Amygdala (tissue), 56 donors: ENCODE measurements around the gene HDDC3.
"Not testable (repeated sequence)": the region's sequence is repeated elsewhere in the genome, so short reads cannot be mapped to it uniquely, and the experiment has no call there.

Experiments used
- DNase-seq, 56 donors: peaks; one replicate each; lab custom pipeline; 2025; lab: John Stamatoyannopoulos, UW

The HDDC3 gene

GRCh38 chr15:90897131-90897655 lies 35.2 kb downstream of the HDDC3 start:
- not testable (repeated sequence) for DNase-seq

DNA sequence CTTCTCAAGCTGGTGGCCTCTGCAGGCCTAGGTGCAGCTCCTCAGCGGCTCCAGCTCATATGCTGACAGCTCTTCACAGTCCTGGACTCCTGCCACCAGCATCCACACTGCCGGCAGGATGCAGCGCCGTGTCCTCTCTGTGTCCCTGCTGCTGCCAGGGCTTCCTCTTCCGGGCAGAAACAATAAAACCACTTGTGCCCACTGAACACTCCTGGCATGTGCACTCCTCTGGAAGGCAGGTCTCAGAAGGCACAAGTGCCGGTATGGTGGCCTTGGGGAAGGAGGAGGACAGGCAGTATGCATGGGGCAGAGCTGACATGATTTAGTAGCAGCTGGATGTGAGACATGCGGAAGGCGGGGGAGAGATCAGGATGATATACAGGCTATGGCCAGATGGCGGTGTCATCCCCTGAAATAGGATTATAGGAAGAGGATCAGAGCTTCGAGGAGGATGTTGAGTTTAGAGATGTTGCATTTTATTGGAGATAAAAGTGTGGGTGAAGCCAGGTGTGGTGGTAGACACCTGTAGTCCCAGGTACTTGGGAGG lies 36.7 kb downstream of the HDDC3 start:
- peak in 47 of 56 donors; percentile 22 to 85 (median 60) for DNase-seq

GRCh38 chr15:90893175-90894090 lies 38.9 kb downstream of the HDDC3 start:
- DNase-seq, result no peak

- DNase-seq, result no peak
Measured at GRCh38 chr15:90892498-90893174, 39.7 kb downstream of the HDDC3 start.

- DNase-seq, result no peak
Measured at GRCh38 chr15:90892023-90892422, 40.3 kb downstream of the HDDC3 start.

- DNase-seq, result no peak
Measured at GRCh38 chr15:90891346-90891949, 40.9 kb downstream of the HDDC3 start.

- no peak for DNase-seq
Measured at GRCh38 chr15:90890839-90891238, 41.5 kb downstream of the HDDC3 start.

- no peak for DNase-seq
Measured at GRCh38 chr15:90889736-90890456, 42.5 kb downstream of the HDDC3 start.

- DNase-seq, result no peak
Measured at GRCh38 chr15:90889313-90889730, 43.0 kb downstream of the HDDC3 start.

DNA sequence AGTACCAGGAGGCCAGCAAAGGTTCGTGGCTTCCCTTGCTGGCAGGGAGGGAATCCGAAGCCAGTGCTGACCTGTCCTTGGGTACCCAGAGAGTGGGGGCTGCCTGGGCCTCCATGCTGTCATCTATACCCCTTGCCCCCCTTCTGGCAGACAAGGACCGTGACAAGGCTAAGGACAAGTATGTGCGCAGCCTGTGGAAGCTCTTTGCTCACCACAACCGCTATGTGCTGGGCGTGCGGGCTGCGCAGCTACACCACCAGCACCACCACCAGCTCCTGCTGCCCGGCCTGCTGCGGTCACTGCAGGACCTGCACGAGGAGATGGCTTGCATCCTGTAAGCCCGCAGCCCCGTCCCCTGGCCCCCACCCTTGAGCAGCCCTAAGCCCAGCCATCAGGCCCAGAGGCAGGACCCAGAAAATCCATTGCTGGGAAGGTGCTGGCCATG lies 45.3 kb downstream of the HDDC3 start:
- DNase-seq, result no peak

- DNase-seq, result no peak
Measured at GRCh38 chr15:90886291-90886614, 46.1 kb downstream of the HDDC3 start.

DNA sequence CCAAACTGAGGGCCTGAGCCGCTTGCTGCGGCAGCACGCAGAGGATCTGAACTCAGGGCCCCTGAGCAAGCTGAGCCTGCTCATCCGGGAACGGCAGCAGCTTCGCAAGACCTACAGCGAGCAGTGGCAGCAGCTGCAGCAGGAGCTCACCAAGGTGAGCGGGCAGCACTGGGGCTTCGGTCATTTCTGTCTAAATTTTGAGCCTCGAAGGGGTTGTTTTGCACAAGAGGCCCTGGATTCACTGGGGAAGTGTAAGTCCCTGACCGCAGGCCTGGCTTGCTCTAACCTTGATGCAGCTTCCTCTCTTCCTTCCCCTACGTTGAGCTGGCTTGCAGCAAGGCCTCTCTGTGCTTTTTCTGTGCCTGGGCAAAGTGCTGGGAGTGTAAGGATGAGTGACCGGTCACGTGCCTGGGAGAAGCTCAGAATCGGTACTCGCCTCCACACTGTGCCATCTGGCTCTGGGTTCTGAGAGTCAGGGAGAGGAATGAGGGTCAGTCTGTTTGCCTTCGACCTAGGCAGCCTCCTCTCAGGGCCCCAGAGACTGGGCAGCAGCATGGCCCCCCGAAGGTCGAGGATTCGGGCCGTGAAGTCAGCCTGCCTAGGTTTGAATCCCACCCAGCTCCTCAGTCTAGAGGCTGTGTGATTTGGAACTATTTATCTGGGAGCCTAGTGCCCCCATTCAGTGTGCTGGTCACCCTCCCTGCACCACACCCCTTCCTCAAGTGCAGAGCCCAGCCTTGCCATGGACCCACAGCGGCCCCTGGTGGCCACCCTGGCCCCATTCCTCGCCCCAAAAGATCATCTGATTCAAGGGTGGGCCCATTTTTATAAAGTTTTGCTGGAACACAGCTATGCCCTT lies 46.7 kb downstream of the HDDC3 start:
- peak in 45 of 56 donors; percentile 12 to 82 (median 45) for DNase-seq

DNA sequence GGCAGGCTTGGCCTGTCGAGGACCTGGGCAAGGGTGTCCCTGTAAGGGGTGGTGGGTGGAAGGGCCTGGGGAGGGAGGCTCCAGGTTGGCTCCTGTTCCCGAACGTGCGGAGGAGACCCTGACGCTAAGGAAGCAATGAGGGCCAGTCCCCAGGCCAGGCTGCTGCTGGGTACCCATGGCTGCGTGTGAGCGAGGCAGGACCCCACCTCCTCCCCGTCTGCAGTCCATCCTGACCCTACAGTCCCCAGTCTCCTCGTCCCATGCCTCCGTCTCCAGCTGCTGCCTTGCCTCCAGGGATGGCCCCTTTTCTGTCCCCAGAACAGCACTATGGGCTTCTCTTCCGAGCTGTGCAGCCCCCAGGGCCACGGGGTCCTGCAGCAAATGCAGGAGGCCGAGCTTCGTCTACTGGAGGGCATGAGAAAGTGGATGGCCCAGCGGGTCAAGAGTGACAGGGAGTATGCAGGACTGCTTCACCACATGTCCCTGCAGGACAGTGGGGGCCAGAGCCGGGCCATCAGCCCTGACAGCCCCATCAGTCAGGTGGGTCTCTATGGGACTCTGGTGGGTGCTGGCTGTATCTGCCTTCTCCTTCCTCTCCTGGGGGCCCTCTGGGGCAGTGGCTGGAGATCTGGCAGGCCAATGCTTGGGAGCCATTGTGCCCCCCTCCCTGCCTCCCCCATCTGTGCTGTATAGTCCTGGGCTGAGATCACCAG lies 47.5 kb downstream of the HDDC3 start:
- no peak for DNase-seq

DNA sequence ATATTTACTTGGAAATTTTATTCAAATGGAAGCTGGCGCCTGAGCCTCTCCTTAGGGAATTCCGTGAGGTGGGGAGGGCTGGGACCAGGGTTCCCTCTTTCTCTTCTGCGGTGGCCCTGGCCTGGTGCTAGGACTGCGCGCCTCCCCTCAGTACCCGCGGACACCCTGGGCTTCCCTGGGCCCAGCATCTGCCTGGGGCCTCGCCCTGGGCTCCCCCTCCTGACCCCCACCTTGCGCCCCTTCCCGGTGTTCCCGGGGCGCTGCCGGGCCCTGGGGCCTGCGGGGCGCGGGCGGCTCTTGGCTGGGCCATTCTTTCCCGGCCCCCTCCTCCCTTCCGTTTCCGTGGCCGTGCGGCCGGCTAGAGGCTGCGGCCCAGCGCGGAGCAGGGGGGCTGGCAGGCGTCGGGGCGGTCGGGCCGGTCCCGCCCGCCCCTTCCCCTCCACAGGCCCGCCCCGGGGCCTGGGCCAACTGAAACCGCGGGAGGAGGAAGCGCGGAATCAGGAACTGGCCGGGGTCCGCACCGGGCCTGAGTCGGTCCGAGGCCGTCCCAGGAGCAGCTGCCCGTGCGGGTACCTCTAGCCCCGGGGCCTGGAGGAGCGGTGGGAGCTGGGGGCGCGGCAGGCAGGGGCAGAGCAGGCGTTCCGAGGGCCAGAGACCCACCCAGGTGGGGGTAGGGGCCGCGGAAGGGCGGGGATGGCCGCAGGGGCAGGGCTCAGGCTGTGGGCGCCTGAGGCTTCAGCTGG lies 48.2 kb downstream of the HDDC3 start, which contains the start of gene FES:
TSS of gene FES (plus strand) at position 529 of the 743 bp plus-strand sequence. CDS start 542 bp downstream, outside the sequence.
- DNase-seq, result peak in 11 of 56 donors; percentile 20 to 40 (median 33)

GRCh38 chr15:90883526-90883975 lies 48.8 kb downstream of the HDDC3 start:
- DNase-seq, result no peak

- DNase-seq, result peak in 1 of 56 donors; percentile 19
Measured at GRCh38 chr15:90882781-90883525, 49.4 kb downstream of the HDDC3 start.
